GM19351 (cell line): ENCODE data around the gene CALML4.
A peak's percentile ranks its signal among the peaks of the same experiment; 100 is the strongest.
"Not testable (repeated sequence)": the region's sequence is repeated elsewhere in the genome, so short reads cannot be mapped to it uniquely, and the experiment has no call there.

Experiments used
- ATAC-seq: cut with Tn5 transposase; IDR thresholded peaks from one replicate; pipeline ENCODE4 v1.9.1; 2021; ENCODE audit warnings: mild to moderate bottlenecking, moderate library complexity; ENCODE audit not compliant: unreplicated experiment

Gene CALML4

GRCh38 chr15:68204776-68205557, at the start of gene CALML4:
CALML4 (minus strand) TSS chr15:68205332; CDS start chr15:68205247, 85 bp downstream.
- ATAC-seq = no peak

GRCh38 chr15:68252925-68253534, 47.9 kb upstream of the CALML4 start:
- ATAC-seq = no peak

GRCh38 chr15:68249058-68249713, 44.1 kb upstream of the CALML4 start:
- no peak for ATAC-seq

GRCh38 chr15:68244235-68244634, 39.1 kb upstream of the CALML4 start:
- ATAC-seq = no peak

GRCh38 chr15:68241088-68241935, 36.2 kb upstream of the CALML4 start:
- ATAC-seq = no peak

GRCh38 chr15:68239025-68239424, 33.9 kb upstream of the CALML4 start:
- no peak for ATAC-seq

- ATAC-seq = no peak
Observed at GRCh38 chr15:68235022-68235421, 29.9 kb upstream of the CALML4 start.

- not testable (repeated sequence) for ATAC-seq
Observed at GRCh38 chr15:68234520-68234919, 29.4 kb upstream of the CALML4 start.

- no peak for ATAC-seq
Observed at GRCh38 chr15:68234060-68234459, 28.9 kb upstream of the CALML4 start.

GRCh38 chr15:68232937-68233336, 27.8 kb upstream of the CALML4 start:
- no peak for ATAC-seq

- no peak for ATAC-seq
Observed at GRCh38 chr15:68232449-68232848, 27.3 kb upstream of the CALML4 start.

- ATAC-seq = no peak
Observed at GRCh38 chr15:68231102-68231818, 26.1 kb upstream of the CALML4 start.

GRCh38 chr15:68230157-68231100, 25.3 kb upstream of the CALML4 start:
- no peak for ATAC-seq

- peak; percentile 74 for ATAC-seq
Observed at GRCh38 chr15:68229386-68230156, 24.4 kb upstream of the CALML4 start, which contains the start of gene CLN6. CLN6 (minus strand) TSS chr15:68229728; CDS start chr15:68229584, 144 bp downstream.

GRCh38 chr15:68228971-68229385, 23.8 kb upstream of the CALML4 start:
- ATAC-seq = peak; percentile 9

GRCh38 chr15:68228143-68228970, 23.2 kb upstream of the CALML4 start:
- ATAC-seq = no peak

GRCh38 chr15:68227643-68228142, 22.6 kb upstream of the CALML4 start:
- no peak for ATAC-seq
